Femur (tissue), 1 donor: ENCODE data around the gene DMRTA1.
"Not testable (repeated sequence)": the region's sequence is repeated elsewhere in the genome, so short reads cannot be mapped to it uniquely, and the experiment has no call there.

ENCODE experiments used
- DNase-seq: peaks from one replicate; pipeline ENCODE4 v3.0.0-alpha.2; 2017

DMRTA1 gene

GRCh38 chr9:22463205-22463604 lies 16.6 kb downstream of the DMRTA1 start:
- DNase-seq, result no peak

DNA sequence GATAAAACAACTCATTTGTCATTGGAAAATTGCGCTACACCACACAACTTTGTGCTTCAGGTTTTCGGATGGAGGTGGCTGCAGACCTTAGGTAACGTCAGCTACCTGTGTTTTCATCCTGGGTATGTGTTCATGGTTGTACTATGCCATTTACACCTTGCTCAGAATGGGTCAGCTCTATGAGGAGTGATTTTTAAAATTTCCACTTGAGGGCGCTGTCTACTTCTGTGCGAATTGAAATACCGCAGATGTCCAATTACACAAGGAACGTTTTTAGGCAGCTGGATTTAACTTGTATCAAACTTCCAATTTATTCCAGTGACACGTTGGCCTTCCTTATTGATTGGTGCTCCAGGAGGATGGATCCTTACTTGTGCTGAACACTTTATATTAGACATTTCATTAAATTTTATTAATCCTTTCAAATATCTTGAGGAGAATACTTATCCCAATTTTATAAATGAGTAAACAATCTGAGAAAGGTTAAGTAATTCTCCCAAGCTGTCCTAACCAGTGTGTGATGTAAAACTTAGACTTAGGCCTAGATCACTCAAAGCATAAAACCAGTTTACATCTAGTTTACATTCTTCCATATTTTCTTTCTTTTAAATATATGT lies 23.4 kb downstream of the DMRTA1 start:
- DNase-seq, result no peak

DNA sequence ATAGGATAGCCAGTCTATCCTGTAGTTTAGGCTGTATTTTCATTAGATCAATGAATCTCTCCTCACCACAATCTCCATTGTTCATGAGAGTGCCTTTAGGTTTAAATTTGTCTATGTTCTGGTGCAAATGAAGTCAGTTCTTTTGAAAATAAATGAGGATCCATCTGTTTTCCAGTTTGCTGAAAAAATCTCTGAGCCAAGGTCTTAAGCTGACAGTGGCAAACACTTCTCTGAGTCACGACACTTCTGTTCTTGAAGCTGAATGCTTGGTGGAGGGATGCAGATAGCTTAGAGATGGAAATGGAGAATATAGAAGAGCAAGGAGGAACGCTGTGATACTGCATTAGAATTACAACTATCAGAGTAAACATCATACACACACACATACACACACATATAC lies 34.9 kb downstream of the DMRTA1 start:
- no peak for DNase-seq

DNA sequence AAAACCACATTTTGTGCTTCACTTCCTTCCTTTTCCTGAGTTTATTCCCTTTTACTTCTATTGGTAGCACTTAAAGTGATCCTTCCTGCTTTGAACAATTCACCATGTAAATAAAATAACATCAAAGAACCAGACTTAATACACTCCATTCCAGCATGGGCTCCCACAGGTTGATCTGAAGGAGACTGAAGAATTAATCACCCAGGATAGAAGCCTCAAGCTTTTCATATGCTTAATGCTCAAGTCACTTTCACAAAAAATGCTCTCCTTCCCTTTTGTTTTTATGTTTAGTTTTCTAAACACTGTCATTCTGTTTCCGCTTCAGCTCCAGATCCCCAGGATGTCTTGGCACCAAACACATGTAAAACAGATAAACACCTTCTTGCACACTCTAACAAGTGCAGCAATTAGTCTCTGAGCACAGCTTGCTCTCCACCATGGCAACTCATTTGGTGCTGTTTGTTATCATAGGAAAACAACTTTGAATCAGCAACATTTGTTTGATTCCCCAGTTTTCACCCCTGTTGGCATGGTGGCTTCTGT lies 37.0 kb downstream of the DMRTA1 start:
- no peak for DNase-seq

GRCh38 chr9:22496197-22496596 lies 49.6 kb downstream of the DMRTA1 start:
- not testable (repeated sequence) for DNase-seq
